Colonic mucosa (tissue), 4 donors: Measurements from ENCODE around the gene GPC2. TPM values are rescaled to one million over a fixed set of nuclear protein-coding genes. Genes with fewer than 3 reads are reported as not detected.
"Not testable (repeated sequence)": the region's sequence is repeated elsewhere in the genome, so short reads cannot be mapped to it uniquely, and the experiment has no call there.

Experiments used
- DNase-seq: peaks from one replicate; pipeline ENCODE4 v3.0.0-alpha.2; 2020
- H3K27ac ChIP-seq: fragments of 200-600 bp; one replicate; pipeline ENCODE4 v1.8.0; 2021
- H3K27me3 ChIP-seq: fragments of 200-600 bp; one replicate; pipeline ENCODE4 v1.8.0; 2021
- H3K36me3 ChIP-seq: fragments of 200-600 bp; one replicate; pipeline ENCODE4 v1.8.0; 2021
- H3K4me1 ChIP-seq: fragments of 200-600 bp; one replicate; pipeline ENCODE4 v1.8.0; 2021; ENCODE audit warnings: mild to moderate bottlenecking
- H3K4me3 ChIP-seq: fragments of 200-600 bp; one replicate; pipeline ENCODE4 v1.8.0; 2021
- H3K9ac ChIP-seq, 2 donors: one replicate each; pipeline ENCODE4 v1.7.0; 2013; ENCODE audit warnings: control low read depth in 2 of 2, low read depth in 2 of 2, low read length in 2 of 2
- H3K9me3 ChIP-seq: fragments of 200-600 bp; one replicate; pipeline ENCODE4 v1.8.0; 2021
- CTCF ChIP-seq: fragments of 200-600 bp; IDR thresholded peaks from one replicate; pipeline ENCODE4 v1.8.0; 2022; ENCODE audit warnings: antibody characterized with exemption, mild to moderate bottlenecking
- intact Hi-C: fragments of 100-400 bp; cut with DNase I; formaldehyde crosslinking; loops from one replicate; pipeline ENCODE4 v1.14.1; 2022
- total RNA-seq, 2 donors: library from RNA; stranded (reverse); fragmentation: NEBNext Ultra II Directional in 1 of 2; extraction: Animal tissue kit (Norgen Biotek cat#: 25700) in 1 of 2; gene quantifications; one replicate each; pipeline ENCODE4 v1.2.1, GENCODE V29; 2021
- donor health status: healthy.
- donor health status: DM: no; HTN: no; CAD: no.
- donor health status: DM: no; HTN: no; CAD: no.

The GPC2 gene
- 1 to 10 TPM; 4.0 to 7.6 TPM for total RNA-seq

GRCh38 chr7:100177045-100178001, at the start of gene GPC2, which contains the start of gene STAG3:
Gene GPC2, minus strand, starts transcription at chr7:100177381. Its CDS starts 182 bp downstream, at chr7:100177199.
Gene STAG3, plus strand, starts transcription at chr7:100177918. Its CDS starts 2,639 bp downstream, at chr7:100180557.
- peak within 1 kb of the TSS; percentile 56 to 58 for H3K9ac ChIP-seq
- no peak within 1 kb of the TSS for H3K27ac ChIP-seq
- intact Hi-C loops = no loop called here

GRCh38 chr7:100224891-100225290, 47.7 kb upstream of the GPC2 start:
- H3K9me3 ChIP-seq, H3K36me3 ChIP-seq, H3K27ac ChIP-seq, DNase-seq, H3K4me3 ChIP-seq, H3K27me3 ChIP-seq, H3K9ac ChIP-seq, intact Hi-C loops, H3K4me1 ChIP-seq: not testable (repeated sequence)

More at GRCh38 chr7:100177045-100178001, at the start of gene GPC2, which contains the start of gene STAG3:
- peak within 1 kb of the TSS; percentile 59 for H3K4me3 ChIP-seq
- no peaks in the 10 kb centered on the region for H3K9me3 ChIP-seq
- no peaks in the 10 kb centered on the region for H3K4me1 ChIP-seq
- no peak for TF ChIP-seq CTCF
- H3K36me3 ChIP-seq = no peaks in the 10 kb centered on the region
- peak; percentile 99 for DNase-seq
- H3K27me3 ChIP-seq = no peaks in the 10 kb centered on the region

GRCh38 chr7:100223376-100223927, 46.3 kb upstream of the GPC2 start:
- H3K9me3 ChIP-seq, H3K4me3 ChIP-seq, H3K27me3 ChIP-seq, H3K27ac ChIP-seq, H3K9ac ChIP-seq, H3K4me1 ChIP-seq, DNase-seq, intact Hi-C loops, H3K36me3 ChIP-seq: not testable (repeated sequence)

- no peaks in the 10 kb centered on the region for H3K9me3 ChIP-seq
- intact Hi-C loops = no loop called here
- H3K36me3 ChIP-seq = no peaks in the 10 kb centered on the region
- no peaks in the 10 kb centered on the region for H3K4me1 ChIP-seq
- TF ChIP-seq CTCF = no peak
- H3K9ac ChIP-seq = no peak overlapping the region
- H3K27me3 ChIP-seq = no peaks in the 10 kb centered on the region
- H3K27ac ChIP-seq = no peak overlapping the region
- no peak for DNase-seq
- H3K4me3 ChIP-seq = no peak overlapping the region
These were observed 45.4 kb upstream of the GPC2 start for GRCh38 chr7:100222445-100223132.

GRCh38 chr7:100221767-100222444, 44.7 kb upstream of the GPC2 start:
- H3K27ac ChIP-seq = peak overlapping the region; percentile 28
- no peaks in the 10 kb centered on the region for H3K36me3 ChIP-seq
- intact Hi-C loops = no loop called here
- H3K9ac ChIP-seq = peak overlapping the region in 1 of 2 donors; percentile 56
- H3K4me1 ChIP-seq = no peaks in the 10 kb centered on the region
- no peaks in the 10 kb centered on the region for H3K27me3 ChIP-seq
- H3K9me3 ChIP-seq = no peaks in the 10 kb centered on the region
- no peak for DNase-seq
- TF ChIP-seq CTCF = no peak
- no peak overlapping the region for H3K4me3 ChIP-seq

GRCh38 chr7:100221231-100221718, 44.1 kb upstream of the GPC2 start:
- no peaks in the 10 kb centered on the region for H3K9me3 ChIP-seq
- no peak overlapping the region for H3K4me3 ChIP-seq
- peak overlapping the region in 1 of 2 donors; percentile 56 for H3K9ac ChIP-seq
- intact Hi-C loops = no loop called here
- no peaks in the 10 kb centered on the region for H3K4me1 ChIP-seq
- H3K27me3 ChIP-seq = no peaks in the 10 kb centered on the region
- no peaks in the 10 kb centered on the region for H3K36me3 ChIP-seq
- DNase-seq = no peak
- no peak for TF ChIP-seq CTCF
- peak overlapping the region; percentile 61 for H3K27ac ChIP-seq
